ENCODE data around the gene ZNF679.
"Not testable (repeated sequence)": the region's sequence is repeated elsewhere in the genome, so short reads cannot be mapped to it uniquely, and the experiment has no call there.

ZNF679 gene

DNA sequence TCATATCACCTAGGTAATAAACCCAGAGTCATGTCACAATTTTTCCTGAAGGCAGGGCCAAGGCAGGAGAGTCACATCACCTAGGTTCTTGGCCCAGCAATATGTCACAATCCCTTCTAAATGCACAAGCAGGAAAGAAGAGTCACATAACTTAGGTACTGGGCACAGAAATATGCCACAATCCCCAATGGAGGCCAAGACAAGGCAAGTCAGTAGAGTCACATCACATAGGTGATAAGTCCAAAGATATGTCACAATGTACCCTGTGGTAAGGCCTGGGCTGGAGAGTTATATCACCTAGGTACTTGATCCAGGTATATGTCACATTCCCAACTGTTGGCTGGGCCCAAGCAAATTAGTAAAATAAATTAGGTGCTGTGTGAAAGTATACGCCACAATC is at the start of gene ZNF679:
Gene ZNF679, plus strand, starts transcription at position 301 of the 400 bp plus-strand sequence. CDS start 20,644 bp downstream, outside the sequence.
- not testable (repeated sequence) for DNase-seq (ENCODE audit: low read depth in 2 of 2)

- DNase-seq (ENCODE audit: low read depth in 2 of 2), result no peak
Measured at GRCh38 chr7:64180989-64181388, 47.3 kb upstream of the ZNF679 start.

- no peak for DNase-seq (ENCODE audit: low read depth in 2 of 2)
Measured at GRCh38 chr7:64181586-64181985, 46.7 kb upstream of the ZNF679 start.

GRCh38 chr7:64182036-64182790 is 46.1 kb upstream of the ZNF679 start:
- no peak for DNase-seq (ENCODE audit: low read depth in 2 of 2)

DNA sequence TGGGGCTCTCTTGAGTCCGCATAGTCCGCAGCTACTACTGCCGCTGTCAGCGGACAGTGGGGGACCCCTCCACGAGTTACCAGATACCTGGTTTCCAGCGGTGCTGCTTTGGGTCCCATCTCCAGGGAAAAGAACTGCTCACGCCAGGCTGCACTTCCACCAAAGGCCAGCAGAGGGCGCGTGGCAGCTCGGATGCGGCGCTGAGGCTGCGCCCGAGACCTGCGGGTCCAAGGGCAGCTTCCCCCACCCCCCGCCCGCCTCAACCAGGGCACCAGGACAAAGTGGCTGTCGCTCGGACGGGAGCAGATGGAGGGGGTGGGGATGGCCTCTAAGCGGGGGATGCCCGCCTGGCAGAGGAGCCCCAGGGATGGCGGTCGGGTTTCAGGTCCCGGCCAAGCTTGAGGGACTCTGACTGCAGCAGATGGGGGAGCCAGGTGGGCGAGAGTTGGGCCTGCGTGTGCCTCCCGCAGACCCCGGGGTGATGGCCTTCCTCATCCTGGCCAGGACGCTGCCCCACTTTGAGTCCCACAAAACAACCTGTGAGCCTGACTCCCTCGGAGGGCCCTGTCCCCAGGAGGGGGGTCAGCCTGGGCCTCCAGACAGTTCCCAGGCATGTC is 45.0 kb upstream of the ZNF679 start:
- DNase-seq (ENCODE audit: low read depth in 2 of 2), result peak in 1 of 2 donors; percentile 5

GRCh38 chr7:64183827-64184372 is 44.4 kb upstream of the ZNF679 start:
- no peak for DNase-seq (ENCODE audit: low read depth in 2 of 2)

GRCh38 chr7:64184376-64184775 is 43.9 kb upstream of the ZNF679 start:
- no peak for DNase-seq (ENCODE audit: low read depth in 2 of 2)

DNA sequence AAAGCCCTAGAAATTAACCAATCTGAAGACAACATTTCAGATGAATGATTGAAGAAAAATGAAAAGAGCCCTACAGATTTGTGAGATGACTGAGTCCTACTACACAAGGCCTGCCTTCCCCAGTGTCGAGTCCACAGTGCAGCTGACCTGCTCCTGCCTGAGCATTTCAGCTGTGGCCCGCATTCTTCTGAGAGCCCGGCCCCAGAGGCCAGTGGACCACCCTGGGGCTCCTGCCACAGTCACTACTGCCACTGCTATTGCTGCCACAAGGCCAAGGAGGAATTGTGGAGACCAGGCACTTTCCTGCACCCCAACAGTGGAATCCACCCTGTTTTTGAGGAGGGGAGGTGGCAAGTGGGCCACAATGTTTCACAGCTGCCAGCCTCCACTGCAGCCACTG is 40.9 kb upstream of the ZNF679 start:
- no peak for DNase-seq (ENCODE audit: low read depth in 2 of 2)

DNA sequence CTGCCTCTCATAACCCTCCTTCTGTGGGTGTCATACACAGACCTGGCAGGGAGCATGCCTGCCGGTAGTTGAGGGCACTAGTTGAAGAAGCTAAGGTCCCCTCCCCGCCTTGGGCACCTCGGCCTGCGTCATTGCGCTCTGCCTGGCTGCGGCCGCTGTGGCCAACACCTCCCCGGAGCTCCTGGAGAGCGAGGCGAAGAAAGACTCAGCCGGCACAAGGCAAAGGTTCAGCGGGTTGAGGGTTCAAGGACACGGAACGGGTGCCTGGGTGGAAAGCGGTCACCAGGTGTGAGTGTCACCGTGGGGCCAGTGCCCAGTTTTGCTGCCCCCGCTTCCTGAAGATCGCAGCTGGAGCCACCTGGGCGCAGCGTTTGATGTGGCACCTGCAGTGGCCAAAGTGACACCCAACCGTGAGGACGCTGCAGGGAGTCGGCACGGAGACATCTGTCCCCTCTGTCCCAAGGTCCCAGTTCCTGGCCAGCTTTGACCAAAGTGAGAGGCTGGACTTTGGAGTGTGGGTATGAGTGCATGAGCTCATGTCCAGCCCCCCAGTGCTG is 36.0 kb upstream of the ZNF679 start:
- no peak for DNase-seq (ENCODE audit: low read depth in 2 of 2)

DNA sequence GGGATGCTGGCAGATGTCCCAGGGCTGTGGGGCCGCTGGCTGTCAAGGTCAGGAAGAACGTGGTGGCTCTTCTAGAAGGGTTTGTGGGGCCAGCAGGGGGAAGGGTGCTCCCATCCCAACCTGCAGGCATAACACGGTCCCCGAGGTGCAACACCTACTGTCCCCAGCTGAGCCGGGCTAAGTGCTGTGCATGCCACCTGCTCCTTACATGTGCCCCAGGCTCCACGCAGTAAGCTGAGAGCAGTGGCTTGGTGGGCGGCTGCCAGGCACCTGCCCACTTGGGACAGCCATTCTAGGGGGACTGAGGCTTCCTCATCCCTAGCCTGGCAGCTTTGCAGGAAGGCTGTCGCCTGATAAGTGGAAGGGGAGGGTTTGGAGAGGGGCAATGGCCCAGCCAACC is 35.5 kb upstream of the ZNF679 start:
- no peak for DNase-seq (ENCODE audit: low read depth in 2 of 2)

DNA sequence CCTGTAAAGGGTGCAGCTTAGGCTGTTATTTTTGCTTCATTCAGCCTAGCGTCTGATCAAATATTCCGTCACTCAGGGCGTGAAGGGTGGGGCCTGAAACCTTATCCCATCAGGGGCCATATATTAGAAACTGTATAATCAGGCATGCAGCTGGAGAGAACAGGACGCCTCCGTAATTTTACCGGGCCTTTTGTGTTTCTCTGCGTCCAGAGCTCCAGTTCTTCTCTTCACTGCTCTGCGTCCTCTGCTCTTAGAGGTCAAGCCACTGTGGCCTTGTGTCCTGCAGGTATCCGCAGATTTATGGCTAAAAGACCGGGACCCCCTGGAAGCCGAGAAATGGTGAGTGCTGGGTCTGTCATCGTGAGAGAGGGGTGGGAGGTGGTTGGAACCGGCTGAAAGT is 21.4 kb upstream of the ZNF679 start, which contains the start of gene ZNF735:
Gene ZNF735, plus strand, starts transcription at position 301 of the 400 bp plus-strand sequence. Its CDS starts 0 bp downstream, at position 301.
- DNase-seq (ENCODE audit: low read depth in 2 of 2), result no peak

DNA sequence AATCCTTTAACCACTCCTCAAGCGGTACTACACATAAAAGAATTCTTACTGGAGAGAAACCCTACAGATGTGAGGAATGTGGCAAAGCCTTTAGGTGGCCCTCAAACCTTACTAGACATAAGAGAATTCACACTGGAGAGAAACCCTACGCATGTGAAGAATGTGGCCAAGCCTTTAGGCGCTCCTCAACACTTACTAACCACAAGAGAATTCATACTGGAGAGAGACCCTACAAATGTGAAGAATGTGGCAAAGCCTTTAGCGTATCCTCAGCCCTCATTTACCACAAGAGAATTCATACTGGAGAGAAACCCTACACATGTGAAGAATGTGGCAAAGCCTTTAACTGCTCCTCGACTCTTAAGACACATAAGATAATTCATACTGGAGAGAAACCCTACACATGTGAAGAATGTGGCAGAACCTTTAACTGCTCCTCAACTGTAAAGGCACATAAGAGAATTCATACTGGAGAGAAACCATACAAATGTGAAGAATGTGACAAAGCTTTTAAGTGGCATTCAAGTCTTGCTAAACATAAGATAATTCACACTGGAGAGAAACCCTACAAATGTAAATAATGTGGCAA is 8.5 kb upstream of the ZNF679 start:
- DNase-seq (ENCODE audit: low read depth in 2 of 2), result not testable (repeated sequence)

- no peak for DNase-seq (ENCODE audit: low read depth in 2 of 2)
Measured at GRCh38 chr7:64223366-64223765, 4.9 kb upstream of the ZNF679 start.

GRCh38 chr7:64266341-64266919 is 38.2 kb downstream of the ZNF679 start:
- no peak for DNase-seq (ENCODE audit: low read depth in 2 of 2)

GRCh38 chr7:64277630-64278029 is 49.4 kb downstream of the ZNF679 start:
- DNase-seq (ENCODE audit: low read depth in 2 of 2), result no peak

- no peak for DNase-seq (ENCODE audit: low read depth in 2 of 2)
Measured at GRCh38 chr7:64294701-64295420, 66.6 kb downstream of the ZNF679 start.

DNA sequence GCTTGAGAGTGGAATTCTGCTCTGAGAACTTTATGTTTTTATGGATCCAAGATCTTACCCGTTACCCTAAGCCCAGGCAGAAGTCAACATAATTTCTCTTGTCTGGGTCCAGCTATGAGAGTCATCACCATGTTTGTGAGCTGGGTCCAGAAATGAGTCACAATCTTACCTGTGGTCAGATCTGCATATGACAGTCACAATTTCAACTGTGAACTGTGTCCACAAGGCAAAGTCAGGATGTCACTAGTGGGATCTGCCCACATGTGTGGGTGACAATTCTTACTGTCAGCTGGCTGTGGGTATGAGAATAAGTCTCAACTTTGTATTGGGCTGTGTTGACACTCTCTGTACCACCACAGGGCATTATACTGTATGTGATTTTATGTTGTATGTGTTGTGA is 69.1 kb downstream of the ZNF679 start:
- DNase-seq (ENCODE audit: low read depth in 2 of 2), result not testable (repeated sequence)

- no peak for DNase-seq (ENCODE audit: low read depth in 2 of 2)
Measured at GRCh38 chr7:64300641-64301405, 72.5 kb downstream of the ZNF679 start.

DNA sequence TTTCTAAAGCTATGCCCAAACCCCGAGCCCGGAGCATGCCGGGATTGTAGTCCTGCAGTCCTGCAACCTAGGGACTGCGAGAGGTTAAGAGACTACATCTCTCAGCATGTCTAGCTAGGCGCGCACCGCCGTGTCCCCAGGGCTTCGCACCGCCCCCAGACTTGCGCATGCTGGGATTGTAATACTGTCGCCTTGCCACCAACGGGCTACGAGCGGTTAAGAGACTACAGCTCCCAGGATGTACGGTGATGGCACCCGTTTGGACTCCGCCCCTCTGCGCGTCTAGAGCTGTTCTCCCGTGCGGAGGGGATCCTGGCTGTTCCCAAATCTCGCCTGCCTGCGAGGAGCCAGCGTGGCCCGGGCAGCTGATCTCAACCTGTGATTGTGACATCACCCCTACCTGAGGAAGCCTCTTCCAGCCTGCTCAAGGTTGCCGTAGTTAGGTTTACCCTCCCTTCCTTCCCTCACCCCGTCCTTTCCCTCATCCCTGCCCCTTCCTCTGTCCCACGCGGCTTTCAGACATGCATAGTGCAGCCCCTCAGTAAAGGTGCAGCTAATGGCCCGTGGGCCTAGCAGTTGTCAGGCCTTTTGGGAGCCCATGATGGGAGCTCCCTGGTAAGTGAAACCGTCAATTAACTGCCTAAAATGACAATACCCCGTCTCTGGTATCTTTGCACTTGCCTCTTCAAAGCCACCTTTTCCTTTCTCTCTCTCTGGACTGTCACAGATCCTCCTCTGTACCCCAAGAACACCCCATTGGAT is 79.2 kb downstream of the ZNF679 start:
- DNase-seq (ENCODE audit: low read depth in 2 of 2), result peak; percentile 83 to 87

GRCh38 chr7:64308016-64308270 is 79.7 kb downstream of the ZNF679 start:
- no peak for DNase-seq (ENCODE audit: low read depth in 2 of 2)
